ENCODE results near the gene ECD.

DNA sequence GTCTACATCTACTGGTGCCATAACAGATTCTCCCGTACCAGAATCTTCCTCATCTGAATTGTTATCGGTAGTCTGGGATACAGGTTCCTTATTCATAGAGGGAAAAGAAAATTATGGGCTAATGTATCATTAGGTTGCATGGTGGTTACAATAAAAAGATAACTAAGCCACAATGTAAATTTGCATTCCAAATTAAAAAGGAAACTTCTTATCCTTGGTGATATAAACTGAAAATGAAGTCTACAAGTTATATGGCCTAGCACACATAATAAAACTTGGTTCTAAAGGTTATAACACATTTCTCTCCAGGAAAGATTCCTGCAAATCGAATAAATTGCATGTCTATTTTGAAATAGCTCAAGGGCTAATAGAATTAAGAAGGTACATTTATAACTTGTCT, 33.1 kb downstream of the ECD start:
- TF ChIP-seq, protein P1, sequence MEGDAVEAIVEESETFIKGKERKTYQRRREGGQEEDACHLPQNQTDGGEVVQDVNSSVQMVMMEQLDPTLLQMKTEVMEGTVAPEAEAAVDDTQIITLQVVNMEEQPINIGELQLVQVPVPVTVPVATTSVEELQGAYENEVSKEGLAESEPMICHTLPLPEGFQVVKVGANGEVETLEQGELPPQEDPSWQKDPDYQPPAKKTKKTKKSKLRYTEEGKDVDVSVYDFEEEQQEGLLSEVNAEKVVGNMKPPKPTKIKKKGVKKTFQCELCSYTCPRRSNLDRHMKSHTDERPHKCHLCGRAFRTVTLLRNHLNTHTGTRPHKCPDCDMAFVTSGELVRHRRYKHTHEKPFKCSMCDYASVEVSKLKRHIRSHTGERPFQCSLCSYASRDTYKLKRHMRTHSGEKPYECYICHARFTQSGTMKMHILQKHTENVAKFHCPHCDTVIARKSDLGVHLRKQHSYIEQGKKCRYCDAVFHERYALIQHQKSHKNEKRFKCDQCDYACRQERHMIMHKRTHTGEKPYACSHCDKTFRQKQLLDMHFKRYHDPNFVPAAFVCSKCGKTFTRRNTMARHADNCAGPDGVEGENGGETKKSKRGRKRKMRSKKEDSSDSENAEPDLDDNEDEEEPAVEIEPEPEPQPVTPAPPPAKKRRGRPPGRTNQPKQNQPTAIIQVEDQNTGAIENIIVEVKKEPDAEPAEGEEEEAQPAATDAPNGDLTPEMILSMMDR (IDR thresholded peaks at IDR 0.05 in 4 of 5, conservative IDR thresholded peaks at IDR 0.05 in 1 of 5), result no peak
- TF ChIP-seq POLR2A (IDR thresholded peaks at IDR 0.05), result no peak
